GDM1 (cell line): ENCODE measurements around the gene SANBR.
"Not testable (repeated sequence)": the region's sequence is repeated elsewhere in the genome, so short reads cannot be mapped to it uniquely, and the experiment has no call there.

Experiments
- DNase-seq: peaks from one replicate; lab custom pipeline; 2025; lab: John Stamatoyannopoulos, UW

Gene SANBR

GRCh38 chr2:61065714-61066709, at the start of gene SANBR:
Gene SANBR (plus strand): TSS chr2:61065871. CDS start chr2:61070351, 4,480 bp downstream.
- peak; percentile 91 for DNase-seq

GRCh38 chr2:61015976-61016375, 49.7 kb upstream of the SANBR start:
- no peak for DNase-seq

- no peak for DNase-seq
These were observed 49.2 kb upstream of the SANBR start for GRCh38 chr2:61016392-61017002.

DNA sequence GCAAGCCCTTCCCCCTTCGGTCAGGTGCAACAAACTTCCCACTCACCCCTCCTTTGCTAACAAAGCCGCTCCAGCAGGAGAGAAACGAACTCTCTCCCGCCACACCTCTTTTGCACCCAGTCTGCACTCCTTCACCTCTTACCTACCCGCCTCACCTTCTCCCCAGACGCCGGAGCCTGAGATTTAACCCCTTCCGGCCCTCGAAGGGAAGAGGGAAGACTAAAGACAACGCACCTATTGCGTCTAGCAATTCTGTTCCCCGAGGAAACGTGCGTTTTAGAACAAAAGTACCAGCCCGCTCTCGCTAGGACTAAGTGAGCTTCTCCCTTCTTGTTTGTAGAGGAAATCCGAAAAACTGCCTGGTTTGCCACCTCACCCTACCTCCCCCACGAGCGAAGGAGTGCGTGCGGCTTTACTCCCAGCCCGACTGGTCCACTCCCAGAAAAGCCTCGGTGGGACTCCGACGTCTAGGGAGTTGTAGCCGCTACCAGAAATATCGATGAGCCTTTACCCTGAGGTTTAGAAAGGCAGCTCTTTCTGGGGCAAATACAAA, 48.6 kb upstream of the SANBR start:
- DNase-seq, result peak; percentile 70

DNA sequence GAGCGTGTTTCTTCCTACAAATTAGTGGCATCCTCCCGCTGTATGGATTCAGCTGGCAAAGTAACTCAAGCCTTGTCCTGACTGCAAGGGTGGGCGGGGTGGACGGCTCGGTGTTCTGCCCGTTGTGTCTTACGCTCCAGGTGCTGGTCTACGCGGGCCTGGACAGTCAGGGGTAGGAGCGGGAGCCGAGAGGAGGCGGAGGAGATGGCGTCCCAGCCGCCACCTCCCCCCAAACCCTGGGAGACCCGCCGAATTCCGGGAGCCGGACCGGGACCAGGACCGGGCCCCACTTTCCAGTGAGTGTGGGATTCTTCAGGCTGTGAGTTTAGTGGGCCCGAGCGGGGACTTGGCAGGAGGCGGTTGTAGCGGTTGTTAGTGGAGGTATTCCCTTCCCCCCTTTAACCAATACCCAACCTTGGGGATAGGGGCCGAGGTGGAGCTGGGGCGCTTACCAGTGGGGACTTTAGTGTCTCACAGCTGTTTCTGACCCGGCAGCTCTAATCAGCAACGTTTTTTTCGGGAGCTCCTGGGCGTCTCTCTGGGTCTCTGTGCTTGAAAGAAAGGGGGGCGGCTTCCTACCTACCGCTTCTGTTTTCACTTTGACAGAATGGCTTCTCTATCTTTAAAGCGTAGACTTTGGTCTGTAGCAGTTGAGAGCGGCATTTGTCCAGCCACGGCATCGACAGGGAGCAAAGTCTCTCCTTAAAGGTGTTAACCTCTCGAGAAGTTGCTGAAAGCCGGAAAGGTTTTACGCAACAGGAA, 47.9 kb upstream of the SANBR start, which contains the start of the genes PEX13 and PUS10:
Gene PEX13, plus strand, starts transcription at position 165 of the 762 bp plus-strand sequence. Its CDS starts 40 bp downstream, at position 205.
Gene PUS10, minus strand, starts transcription at position 700 of the 762 bp plus-strand sequence. CDS start 6,365 bp downstream, outside the sequence.
- DNase-seq, result peak; percentile 70

DNA sequence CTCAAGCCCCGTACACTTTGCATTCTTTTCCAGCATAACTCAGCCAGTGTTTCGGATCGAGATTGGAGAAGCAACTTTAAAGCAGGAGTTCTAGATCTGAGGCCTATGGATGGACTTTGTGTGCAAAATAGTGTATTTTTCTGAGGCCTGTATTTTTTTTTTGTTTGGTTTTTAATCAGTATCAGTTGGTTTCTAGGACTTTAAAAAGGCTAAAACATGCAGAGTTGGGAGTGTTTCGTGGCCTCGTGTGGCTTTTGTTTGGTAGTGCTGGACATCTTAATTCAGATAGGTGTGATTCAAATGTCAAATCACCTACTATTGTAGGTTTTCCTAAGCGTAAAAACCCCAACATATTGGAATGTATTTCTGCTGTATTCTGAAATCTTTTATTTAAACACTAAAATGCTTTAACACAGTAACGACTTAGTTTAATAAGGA, 47.3 kb upstream of the SANBR start:
- no peak for DNase-seq

GRCh38 chr2:61018798-61019197, 46.9 kb upstream of the SANBR start:
- no peak for DNase-seq

- DNase-seq, result no peak
These were observed 44.4 kb upstream of the SANBR start for GRCh38 chr2:61021228-61021660.

- no peak for DNase-seq
These were observed 42.0 kb upstream of the SANBR start for GRCh38 chr2:61023670-61024069.

GRCh38 chr2:61029533-61029932, 36.1 kb upstream of the SANBR start:
- DNase-seq, result no peak

DNA sequence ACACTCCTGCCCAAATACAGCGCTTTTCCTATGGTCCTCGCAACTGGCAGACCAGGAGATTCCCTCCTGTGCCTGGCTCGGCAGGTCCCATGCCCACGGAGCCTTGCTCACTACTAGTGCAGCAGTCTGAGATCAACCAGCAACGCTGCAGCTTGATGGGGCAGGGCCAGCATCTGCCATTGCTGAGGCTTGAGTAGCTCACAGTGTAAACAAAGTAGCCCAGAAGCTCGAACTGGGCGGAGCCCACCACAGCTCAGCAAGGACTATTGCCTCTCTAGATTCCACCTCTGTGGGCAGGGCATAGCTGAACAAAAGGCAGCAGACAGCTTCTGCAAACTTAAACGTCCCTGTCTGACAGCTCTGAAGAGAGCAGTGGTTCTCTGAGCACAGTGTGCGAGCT, 31.1 kb upstream of the SANBR start:
- not testable (repeated sequence) for DNase-seq

DNA sequence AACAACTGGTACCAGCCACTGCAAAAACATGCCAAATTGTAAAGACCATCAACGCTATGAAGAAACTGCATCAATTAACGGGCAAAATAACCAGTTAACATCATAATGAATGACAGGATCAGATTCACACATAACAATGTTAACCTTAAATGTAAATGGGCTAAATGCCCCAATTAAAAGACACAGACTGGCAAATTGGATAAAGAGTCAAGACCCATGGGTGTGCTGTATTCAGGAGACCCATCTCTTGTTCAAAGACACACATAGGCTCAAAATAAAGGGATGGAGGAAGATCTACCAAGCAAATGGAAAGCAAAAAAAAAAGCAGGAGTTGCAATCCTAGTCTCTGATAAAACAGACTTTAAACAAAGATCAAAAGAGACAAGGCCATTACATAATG, 29.0 kb upstream of the SANBR start:
- DNase-seq, result not testable (repeated sequence)

DNA sequence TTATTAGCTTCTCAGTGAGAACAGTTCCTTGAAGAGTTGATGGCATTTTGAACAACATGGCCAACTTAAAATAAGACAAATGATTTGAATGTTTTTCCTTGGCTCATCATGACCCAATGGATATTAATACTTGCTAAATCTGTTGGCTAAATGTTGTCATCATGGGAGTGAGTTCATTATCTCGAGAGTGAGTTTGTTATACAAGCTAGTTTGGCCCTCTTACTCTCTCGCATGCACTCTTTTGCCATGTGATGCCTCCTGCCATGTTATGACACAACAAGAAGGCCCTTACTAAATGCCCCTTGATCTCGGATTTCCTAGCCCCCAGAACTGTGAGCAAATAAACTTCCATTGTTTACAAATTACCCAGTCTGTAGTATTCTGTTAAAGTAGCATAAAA, 22.9 kb upstream of the SANBR start:
- no peak for DNase-seq

DNA sequence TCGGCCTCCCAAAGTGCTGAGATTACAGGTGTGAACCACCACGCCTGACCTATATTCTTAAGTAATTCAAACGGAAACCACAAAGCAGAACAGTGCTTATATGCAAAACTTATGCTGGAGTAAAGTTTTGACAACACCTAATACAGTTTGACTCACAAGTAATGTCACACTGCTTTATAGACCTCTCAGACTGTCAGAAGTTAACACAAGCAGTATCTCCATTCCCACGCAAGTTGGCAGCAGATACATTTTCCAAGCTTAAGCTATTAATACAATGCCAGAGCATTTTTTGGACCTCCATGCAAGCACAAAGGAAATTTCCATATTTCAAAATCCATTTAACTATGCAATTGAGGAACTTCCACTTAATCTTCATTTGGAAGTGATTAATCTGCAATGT, 21.0 kb upstream of the SANBR start:
- no peak for DNase-seq

- DNase-seq, result no peak
These were observed 20.4 kb upstream of the SANBR start for GRCh38 chr2:61045226-61045625.

GRCh38 chr2:61045999-61046398, 19.7 kb upstream of the SANBR start:
- DNase-seq, result no peak

- DNase-seq, result no peak
These were observed 10.1 kb upstream of the SANBR start for GRCh38 chr2:61055557-61055956.

DNA sequence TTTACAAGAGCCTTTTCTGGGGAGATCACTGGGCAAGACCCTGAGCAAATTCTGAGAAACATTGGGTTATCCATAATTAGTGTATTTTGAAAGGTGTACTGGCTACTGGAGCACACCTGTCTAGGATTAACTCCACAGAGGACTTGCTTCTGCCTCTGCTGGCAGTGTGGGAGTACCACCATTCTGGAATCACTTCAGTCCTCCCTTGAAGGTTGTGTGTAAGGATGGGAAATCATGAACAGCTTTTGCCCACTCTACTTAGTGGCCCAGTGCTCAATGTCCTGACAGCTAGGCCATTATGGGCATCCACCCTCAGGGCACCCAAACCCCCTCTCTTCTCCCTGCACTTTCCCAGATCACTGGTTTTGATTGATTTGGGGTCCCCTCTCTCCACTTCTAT, 8.1 kb upstream of the SANBR start:
- DNase-seq, result no peak

GRCh38 chr2:61059382-61059781, 6.3 kb upstream of the SANBR start:
- DNase-seq, result no peak

DNA sequence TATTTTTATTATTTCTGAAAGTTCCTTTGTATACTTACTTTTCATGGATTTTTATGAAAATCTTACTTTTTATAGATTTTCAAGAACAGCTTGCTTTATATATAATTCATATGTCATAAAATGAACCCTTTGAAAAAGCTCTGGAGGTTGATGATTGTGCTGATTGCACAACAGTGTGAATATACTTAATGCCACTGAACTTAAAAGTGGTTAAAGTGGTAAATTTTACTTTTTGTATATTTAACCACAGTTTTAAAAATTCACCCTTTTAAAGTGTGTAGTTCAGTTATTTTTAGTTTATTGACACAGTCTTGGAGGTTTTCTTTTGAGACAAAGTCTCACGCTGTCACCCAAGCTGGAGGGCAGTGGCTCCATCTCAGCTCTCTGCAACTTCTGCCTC, 8.4 kb downstream of the SANBR start:
- no peak for DNase-seq

DNA sequence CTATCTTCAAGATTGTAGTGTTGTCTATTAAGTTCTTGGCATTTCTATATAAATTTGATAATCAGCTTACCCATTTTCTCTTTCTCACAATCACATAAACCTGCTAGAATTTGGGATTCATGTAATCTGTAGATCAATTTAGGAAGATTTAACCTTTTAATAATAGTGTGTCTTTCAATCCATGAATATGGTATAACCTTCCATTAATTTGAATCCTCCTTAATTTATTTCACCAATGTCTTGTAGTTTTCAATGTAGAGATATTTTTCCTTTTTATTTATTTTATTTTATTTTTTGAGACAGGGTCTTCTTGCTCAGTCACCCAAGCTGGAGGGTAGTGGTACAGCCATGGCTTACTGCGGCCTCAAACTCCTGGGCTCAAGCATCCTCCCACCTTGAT, 20.2 kb downstream of the SANBR start:
- no peak for DNase-seq

DNA sequence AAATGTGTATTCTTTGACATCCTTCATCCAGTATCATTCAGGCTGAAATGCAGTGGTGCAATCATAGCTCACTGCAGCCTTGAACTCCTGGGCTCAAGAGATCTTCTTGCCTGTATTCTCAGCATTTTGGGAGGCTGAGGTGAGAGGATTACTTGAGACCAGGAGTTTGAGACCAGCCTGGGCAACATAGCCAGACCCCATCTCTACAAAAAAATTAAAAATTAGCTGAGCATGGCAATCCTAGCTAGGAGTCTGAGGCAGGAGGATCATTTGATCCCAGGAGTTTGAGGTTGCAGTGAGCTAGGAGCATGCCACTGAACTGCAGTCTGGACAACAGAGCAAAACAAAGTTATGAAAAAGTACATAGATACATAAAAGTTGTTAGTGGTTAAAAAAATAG, 24.1 kb downstream of the SANBR start:
- DNase-seq, result no peak
